AML-193 (cell line): ENCODE data around the gene ERBB4.
"Not testable (repeated sequence)": the region's sequence is repeated elsewhere in the genome, so short reads cannot be mapped to it uniquely, and the experiment has no call there.

ENCODE experiments used
- DNase-seq, 2 experiments: peaks; one replicate each; lab custom pipeline; 2025; lab: John Stamatoyannopoulos, UW

Gene ERBB4

DNA sequence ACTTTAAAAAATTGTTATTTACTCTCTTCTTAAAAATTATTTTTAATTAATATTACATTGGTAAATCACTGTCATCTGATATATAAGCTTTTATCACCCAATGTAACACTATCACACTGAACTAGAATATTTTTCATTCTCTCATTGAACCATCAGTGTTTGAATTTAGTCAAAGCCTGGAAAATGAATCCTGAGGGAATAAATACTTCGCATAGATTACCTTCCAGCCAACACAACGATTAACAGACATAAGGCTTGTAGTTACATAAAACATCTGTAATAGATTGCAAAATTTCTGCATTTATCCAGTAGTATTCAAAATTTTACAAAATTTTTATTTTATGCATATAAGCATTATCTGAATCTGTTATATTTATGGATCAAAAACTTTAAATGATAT, 314.9 kb downstream of the ERBB4 start:
- DNase-seq = no peak

GRCh38 chr2:212213191-212213590, 325.4 kb downstream of the ERBB4 start:
- DNase-seq = no peak

DNA sequence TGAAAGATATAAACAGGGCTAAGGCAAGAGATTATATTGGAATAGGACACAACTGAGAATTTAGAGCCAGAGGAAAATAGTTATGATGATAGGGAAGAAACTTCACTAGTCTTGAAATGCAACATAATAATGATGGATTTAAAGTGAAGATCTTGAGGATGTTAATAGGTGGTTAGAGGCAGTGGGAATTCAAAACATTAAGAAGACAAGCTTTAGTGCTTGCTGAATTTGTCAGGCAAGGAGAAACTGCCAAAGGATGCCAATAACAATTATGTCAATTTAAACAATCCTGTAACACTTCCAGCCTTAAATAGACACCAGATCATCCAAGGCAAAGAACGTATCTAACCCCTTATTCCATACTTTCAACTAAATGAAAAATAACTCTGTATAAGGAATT, 330.1 kb downstream of the ERBB4 start:
- no peak for DNase-seq

- DNase-seq = no peak
Observed at GRCh38 chr2:212197776-212198175, 340.8 kb downstream of the ERBB4 start.

DNA sequence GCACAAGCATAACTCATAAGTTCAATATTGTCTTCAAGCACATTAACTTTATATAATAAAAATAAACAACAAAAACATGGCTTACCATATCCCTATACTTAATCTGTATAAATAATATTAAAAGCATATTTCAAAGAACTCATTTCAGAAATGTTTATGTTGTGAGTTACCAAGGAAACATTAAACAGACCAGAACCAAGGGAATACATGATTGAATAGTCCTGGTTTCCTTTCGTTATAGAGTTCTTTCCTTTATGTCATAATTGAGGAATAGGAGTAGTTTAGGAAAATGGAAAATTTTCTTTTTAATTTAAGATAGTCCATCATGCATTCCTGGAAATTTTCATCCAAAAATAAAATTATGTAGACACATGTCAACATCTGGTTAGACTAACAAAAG, 343.0 kb downstream of the ERBB4 start:
- DNase-seq = no peak

GRCh38 chr2:212194396-212194795, 344.2 kb downstream of the ERBB4 start:
- DNase-seq = no peak

GRCh38 chr2:212193803-212194202, 344.8 kb downstream of the ERBB4 start:
- DNase-seq = no peak

GRCh38 chr2:212193056-212193455, 345.5 kb downstream of the ERBB4 start:
- no peak for DNase-seq

GRCh38 chr2:212191438-212191837, 347.2 kb downstream of the ERBB4 start:
- DNase-seq = not testable (repeated sequence)

DNA sequence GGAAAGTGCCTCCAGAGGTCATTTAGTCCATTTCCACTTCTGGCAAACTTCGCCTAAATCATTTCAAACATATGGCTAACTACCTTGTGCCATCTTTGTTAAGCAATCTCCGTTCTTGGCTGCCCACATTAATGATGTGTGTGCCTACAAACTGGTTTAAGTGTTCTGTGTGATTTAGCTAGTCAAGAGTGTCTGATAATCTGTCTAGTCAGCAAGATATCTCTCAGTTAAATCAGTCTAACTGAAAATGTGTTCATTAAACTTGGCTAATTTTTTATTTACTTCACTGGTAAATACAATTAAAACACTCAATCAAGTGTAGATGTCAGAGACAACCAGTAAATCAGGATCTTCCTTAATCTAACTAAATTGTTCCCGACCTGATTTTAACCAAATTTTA, 352.4 kb downstream of the ERBB4 start:
- no peak for DNase-seq

DNA sequence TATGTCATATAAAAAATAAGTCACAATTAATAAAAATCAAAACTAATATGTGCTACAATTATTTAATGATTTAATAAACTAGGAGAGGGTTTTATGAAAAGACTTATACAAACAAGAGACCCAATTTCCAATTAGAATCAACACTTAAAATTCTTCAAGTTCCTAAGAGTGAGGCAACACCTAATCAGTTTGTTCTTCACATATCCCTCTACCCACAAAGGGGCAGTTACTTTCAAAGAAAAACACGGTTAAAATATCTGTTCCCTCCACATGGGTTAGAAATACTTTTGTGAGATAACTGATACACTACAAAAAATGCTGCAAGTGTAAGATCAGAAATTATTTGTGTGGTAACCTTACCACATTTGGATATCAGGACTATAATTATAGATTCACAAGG, 357.0 kb downstream of the ERBB4 start:
- DNase-seq = no peak

DNA sequence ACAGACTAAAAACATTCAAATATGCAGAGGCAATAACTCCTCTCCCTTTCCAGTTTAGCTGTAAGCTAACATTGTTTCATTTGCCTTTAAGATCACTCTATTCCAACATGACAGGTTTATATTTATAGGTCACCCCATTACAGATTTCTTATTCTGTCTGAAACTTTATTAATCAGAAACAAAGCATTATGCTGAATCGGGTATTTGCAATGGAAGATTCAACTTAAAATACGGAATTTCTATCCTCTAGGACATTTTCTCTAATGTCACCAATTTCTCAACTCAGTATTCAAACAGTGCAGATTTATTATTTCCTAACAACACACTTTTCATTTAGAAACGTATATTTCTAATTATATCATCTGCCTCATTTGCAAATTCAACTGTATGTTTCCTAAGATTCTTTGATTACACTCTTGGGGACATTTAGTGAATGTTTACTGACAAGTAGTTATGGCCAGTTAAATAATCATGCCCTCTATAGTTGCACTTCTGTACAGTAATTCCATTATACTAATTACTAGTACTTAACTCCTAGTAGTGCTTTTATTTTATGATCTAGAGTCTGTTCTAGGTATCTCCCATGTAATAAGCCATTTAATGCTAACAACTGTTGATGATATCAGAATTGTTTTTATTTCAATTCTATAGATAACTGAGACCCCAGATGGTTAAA, 358.1 kb downstream of the ERBB4 start:
- DNase-seq = no peak

DNA sequence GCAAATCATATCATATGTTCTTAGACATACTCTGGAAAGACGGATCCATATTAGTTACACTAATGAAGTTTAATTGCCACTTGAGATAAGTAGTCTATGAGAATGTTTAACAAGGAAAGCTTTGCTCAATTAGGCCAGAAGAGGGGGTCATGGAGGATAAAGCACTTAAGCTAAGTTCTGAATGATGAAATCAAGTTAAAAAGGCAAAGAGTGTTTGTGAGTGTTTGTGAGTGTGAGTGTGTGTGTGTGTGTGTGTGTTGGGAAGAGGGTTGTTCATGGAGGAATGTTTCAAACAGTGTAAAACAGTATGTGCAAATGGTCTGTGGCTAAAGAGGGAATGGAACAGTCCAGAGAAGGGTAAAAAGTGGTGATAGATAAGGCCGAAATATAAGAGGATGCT, 360.9 kb downstream of the ERBB4 start:
- no peak for DNase-seq

GRCh38 chr2:212176151-212176550, 362.5 kb downstream of the ERBB4 start:
- no peak for DNase-seq

DNA sequence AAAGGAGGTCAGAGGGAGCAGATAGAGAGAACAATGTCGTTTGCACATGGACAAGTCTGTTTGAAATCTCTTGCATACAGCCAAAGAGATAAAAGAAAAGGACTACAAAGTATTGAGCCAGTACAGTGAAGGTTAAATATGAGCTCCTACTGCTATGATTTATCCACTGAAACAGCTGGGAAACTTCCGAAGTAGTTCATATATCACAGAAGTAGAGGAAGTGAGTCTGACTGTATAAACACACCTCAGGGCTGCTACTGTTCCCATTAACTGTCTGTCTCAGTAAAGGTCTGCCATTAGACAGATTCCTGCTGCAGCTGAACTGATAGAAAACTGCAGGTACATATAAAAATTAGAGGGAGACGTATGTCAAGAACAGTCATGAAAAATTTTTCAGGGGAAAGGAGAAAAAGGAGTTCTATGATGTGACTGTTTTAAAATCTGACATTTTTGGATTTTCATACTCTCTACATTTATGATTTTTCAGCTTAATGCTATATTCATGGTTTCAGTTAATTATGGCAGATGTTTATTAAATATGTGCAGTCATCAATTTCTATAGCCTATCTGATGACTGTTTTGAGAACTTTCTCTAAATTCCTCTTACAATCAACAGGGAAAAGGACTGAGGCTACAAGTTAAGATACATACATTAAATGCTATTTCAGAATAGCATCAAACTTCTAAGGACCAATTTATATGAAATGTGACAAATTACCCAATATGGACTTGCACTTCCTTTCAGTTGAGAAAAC, 364.7 kb downstream of the ERBB4 start:
- DNase-seq = no peak

GRCh38 chr2:212173331-212173730, 365.3 kb downstream of the ERBB4 start:
- no peak for DNase-seq

- no peak for DNase-seq
Observed at GRCh38 chr2:212170382-212170781, 368.2 kb downstream of the ERBB4 start.

DNA sequence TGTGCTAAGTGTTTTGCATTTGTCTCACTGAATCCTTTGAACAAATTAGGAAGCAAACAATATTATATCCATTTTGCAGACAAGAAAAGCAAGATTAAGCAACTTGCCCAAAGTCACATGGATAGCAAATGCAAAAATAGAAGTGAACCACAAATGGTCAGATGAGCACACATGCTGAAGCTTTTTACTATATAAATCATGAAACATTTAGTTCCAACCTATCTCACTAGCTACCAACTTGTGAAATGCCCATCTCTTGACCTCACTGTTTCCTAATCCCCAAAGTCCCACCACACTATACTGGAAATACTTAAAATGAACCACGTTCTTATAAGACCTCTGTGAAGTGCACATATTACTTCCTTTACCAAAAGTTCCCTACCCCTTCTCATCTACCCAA, 380.5 kb downstream of the ERBB4 start:
- DNase-seq = no peak

- no peak for DNase-seq
Observed at GRCh38 chr2:212157012-212157411, 381.6 kb downstream of the ERBB4 start.

GRCh38 chr2:212156088-212156487, 382.5 kb downstream of the ERBB4 start:
- no peak for DNase-seq

GRCh38 chr2:212154477-212154878, 384.1 kb downstream of the ERBB4 start:
- DNase-seq = no peak

GRCh38 chr2:212153923-212154322, 384.7 kb downstream of the ERBB4 start:
- DNase-seq = no peak

DNA sequence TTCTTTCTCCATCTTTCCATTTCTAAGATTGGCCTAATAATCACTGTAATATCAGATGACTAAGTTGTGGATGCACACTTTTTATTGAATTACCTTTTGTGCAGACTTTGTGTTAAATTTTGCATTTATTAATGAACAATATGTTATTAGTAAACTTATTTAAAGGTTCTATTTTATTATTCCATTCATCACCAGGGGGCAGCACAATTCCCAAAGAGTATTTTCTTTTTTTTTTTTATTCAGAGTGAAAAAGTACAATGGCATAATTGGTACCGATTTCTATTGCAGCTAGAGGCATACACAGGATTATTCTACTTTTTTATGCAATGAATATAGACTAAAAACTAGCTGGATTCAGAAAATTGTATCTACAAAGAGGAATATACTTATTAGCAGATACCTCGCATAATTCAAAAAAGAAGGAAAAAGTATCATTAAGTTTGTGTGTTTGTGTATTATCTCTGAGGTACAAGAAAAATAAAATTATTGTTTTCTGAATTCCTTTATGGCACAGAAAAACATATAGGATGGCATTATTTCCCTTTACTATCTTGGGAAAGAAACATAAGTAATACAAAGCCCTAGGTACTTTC, 390.6 kb downstream of the ERBB4 start:
- peak; percentile 6 to 11 for DNase-seq
